Panc1 (cell line): Measurements from ENCODE around the gene PCBD2. TPM values are rescaled to one million over a fixed set of nuclear protein-coding genes. Genes with fewer than 3 reads are reported as not detected.

Source experiments
- ATAC-seq: fragments of 200-7000 bp; cut with Tn5 transposase; 2 replicates; pipeline ENCODE4 v1.9.1; 2020; ENCODE audit warnings: mild to moderate bottlenecking, moderate library complexity
- BruUV-seq: library from RNA; stranded (reverse); fragments of 400-500 nt; replicated peaks from 2 replicates; lab custom pipeline; 2021; lab: Mats Ljungman, UMichigan
- CTCF ChIA-PET: fragments of 300-600 bp; sonication (Branson Sonifier 250); formaldehyde crosslinking; loops from one replicate; lab custom pipeline; 2022; ENCODE audit warnings: antibody characterized with exemption; lab: Charles Lee
- POLR2A ChIA-PET: fragments of 300-600 bp; sonication (Branson Sonifier 250); formaldehyde crosslinking; loops from one replicate; lab custom pipeline; 2022; ENCODE audit warnings: antibody characterized with exemption; lab: Charles Lee
- DNase-seq: peaks from one replicate; pipeline ENCODE4 v3.0.0-alpha.2; 2010; ENCODE audit warnings: low read depth, low spot score
- H3K27ac ChIP-seq: 2 replicates; pipeline ENCODE4 v1.5.1; 2011; ENCODE audit warnings: mild to moderate bottlenecking, low read length, inconsistent platforms
- H3K27me3 ChIP-seq: fragments of 200-500 bp; sonication (Bioruptor generic); 2 replicates; pipeline ENCODE4 v1.6.0; 2014; ENCODE audit warnings: low read length, inconsistent platforms; ENCODE audit not compliant: control insufficient read depth, insufficient read depth
- H3K36me3 ChIP-seq: fragments of 200-500 bp; sonication (Bioruptor generic); 2 replicates; pipeline ENCODE4 v1.5.1; 2014; ENCODE audit warnings: inconsistent platforms, mild to moderate bottlenecking, low read length, moderate library complexity; ENCODE audit not compliant: control insufficient read depth, insufficient read depth
- H3K4me1 ChIP-seq: 2 replicates; pipeline ENCODE4 v1.5.1; 2011; ENCODE audit warnings: inconsistent platforms, mild to moderate bottlenecking, low read length, moderate library complexity; ENCODE audit not compliant: control insufficient read depth, insufficient read depth
- H3K4me3 ChIP-seq, 2 experiments: 2 replicates each; pipeline ENCODE4 v1.5.1; 2011 to 2012; ENCODE audit warnings: low read depth in 2 of 2, low read length in 2 of 2, mild to moderate bottlenecking in 2 of 2, inconsistent platforms in 1 of 2, moderate library complexity in 1 of 2
- H3K9me3 ChIP-seq: fragments of 200-500 bp; sonication (Bioruptor generic); 2 replicates; pipeline ENCODE4 v1.5.1; 2014; ENCODE audit warnings: low read depth, mild to moderate bottlenecking, inconsistent platforms, low read length, moderate library complexity; ENCODE audit not compliant: control insufficient read depth, insufficient read depth
- CTCF ChIP-seq: fragments of 450-650 bp; IDR thresholded peaks from 2 replicates; pipeline ENCODE4 v1.5.1; 2017; ENCODE audit warnings: mild to moderate bottlenecking
- POLR2AphosphoS5 ChIP-seq: IDR thresholded peaks from 2 replicates; pipeline ENCODE4 v1.6.1; 2012; ENCODE audit warnings: mild to moderate bottlenecking, low read depth, low read length, moderate library complexity
- REST ChIP-seq, 2 experiments: IDR thresholded peaks; 2 replicates each; pipeline ENCODE4 v1.6.1; 2011 to 2012; ENCODE audit warnings: low read depth in 2 of 2, control low read depth in 1 of 2, low read length in 1 of 2, mild to moderate bottlenecking in 1 of 2, moderate library complexity in 1 of 2; ENCODE audit not compliant: insufficient read depth in 1 of 2
- SIN3A ChIP-seq: IDR thresholded peaks from 2 replicates; pipeline ENCODE4 v1.6.1; 2012; ENCODE audit warnings: low read depth, mild to moderate bottlenecking, low read length, moderate library complexity, borderline replicate concordance; ENCODE audit not compliant: insufficient read depth
- TCF7L2 ChIP-seq: IDR thresholded peaks from 2 replicates; pipeline ENCODE4 v1.6.1; 2011; ENCODE audit warnings: mild to moderate bottlenecking, low read depth, low read length, inconsistent platforms
- in situ Hi-C: cut with HindIII; loops from 2 replicates; pipeline ENCODE4 v1.10.0; 2016; ENCODE audit warnings: low sequenced_read_pairs, low pct_unique_long_range_greater_than_20kb
- intact Hi-C: fragments of 100-400 bp; cut with micrococcal nuclease; formaldehyde crosslinking; loops from one replicate; pipeline ENCODE4 v1.10.0; 2022; ENCODE audit not compliant: unreplicated experiment
- total RNA-seq: library from RNA; stranded (reverse); gene quantifications from one replicate; pipeline ENCODE4 v1.2.1, GENCODE V29; 2021; ENCODE audit not compliant: unreplicated experiment

Gene PCBD2
- total RNA-seq, 1 experiment from 2014 or later, result 19.8 TPM

- Histone ChIP-seq H3K4me3 (no peak overlapping the region), H3K9me3 (no peaks in the 10 kb centered on the region), H3K36me3 (peaks cover 12% of the 10 kb centered on the region), H3K27me3 (no peaks in the 10 kb centered on the region), H3K4me1 (no peaks in the 10 kb centered on the region), H3K27ac (no peak overlapping the region)
- BruUV-seq, result no TSS peak
- ChIA-PET POLR2A (no interaction called here), CTCF (no interaction called here)
- no peak for TF ChIP-seq REST (IDR thresholded peaks at IDR 0.05; ENCODE audit: insufficient read depth in 1 of 2, low read depth in 2 of 2, low read length in 1 of 2)
- no peak for TF ChIP-seq SIN3A
- no peak for TF ChIP-seq POLR2AphosphoS5
- no peak for TF ChIP-seq CTCF
- TF ChIP-seq TCF7L2, result no peak
- in situ Hi-C loops, result no loop called here
- DNase-seq (no peak), ATAC-seq (no peak)
- intact Hi-C loops, result no loop called here
Measured at GRCh38 chr5:134932508-134932907, 27.6 kb downstream of the PCBD2 start.

- TF ChIP-seq POLR2AphosphoS5 (no peak), TCF7L2 (no peak), CTCF (no peak), SIN3A (no peak), REST (IDR thresholded peaks at IDR 0.05; ENCODE audit: insufficient read depth in 1 of 2, low read depth in 2 of 2, low read length in 1 of 2) (no peak)
- Histone ChIP-seq H3K9me3 (no peaks in the 10 kb centered on the region), H3K4me1 (no peaks in the 10 kb centered on the region), H3K27me3 (no peaks in the 10 kb centered on the region), H3K4me3 (no peak overlapping the region), H3K27ac (no peak overlapping the region), H3K36me3 (peaks cover 19% of the 10 kb centered on the region)
- ChIA-PET CTCF (no interaction called here), POLR2A (no interaction called here)
- no peak for DNase-seq
- in situ Hi-C loops, result no loop called here
- intact Hi-C loops, result no loop called here
- BruUV-seq, result no TSS peak
- no peak for ATAC-seq
Measured at GRCh38 chr5:134934202-134934601, 29.3 kb downstream of the PCBD2 start.
